ENCODE results near the gene TMEM203. TPM values are rescaled to one million over a fixed set of nuclear protein-coding genes. Genes with fewer than 3 reads are reported as not detected.

TMEM203 gene
- total and polyA plus RNA-seq, 4 donors: 21.5 to 27.5 (median 25.8) TPM

DNA sequence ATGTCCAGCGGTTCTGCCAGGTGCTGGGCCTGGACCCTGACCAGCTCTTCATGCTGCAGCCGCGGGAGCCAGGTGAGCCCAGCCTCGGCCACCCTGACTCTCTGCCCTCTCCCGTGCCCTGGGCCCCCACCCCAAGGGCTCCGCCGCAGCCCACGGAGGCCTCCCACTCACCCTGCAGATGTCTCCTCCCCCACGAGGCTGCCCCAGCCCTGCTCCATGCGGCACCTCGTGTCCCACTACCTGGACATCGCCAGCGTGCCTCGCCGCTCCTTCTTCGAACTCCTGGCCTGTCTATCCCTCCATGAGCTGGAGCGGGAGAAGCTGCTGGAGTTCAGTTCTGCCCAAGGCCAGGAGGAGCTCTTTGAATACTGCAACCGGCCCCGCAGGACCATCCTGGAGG is 9.2 kb upstream of the TMEM203 start:
- DNase-seq (no peak), ATAC-seq (ENCODE audit: low FRiP score) (no peak)
- intact Hi-C loops (cut with DNase I): no loop called here
- Histone ChIP-seq H3K27me3 (ENCODE audit: control insufficient read depth in 1 of 2, insufficient read depth in 2 of 2, low read length in 1 of 2) (no peaks in the 10 kb centered on the region), H3K27ac (ENCODE audit: low read depth in 1 of 2, low read length in 2 of 2) (no peak overlapping the region), H3K36me3 (ENCODE audit: control insufficient read depth in 1 of 2, insufficient read depth in 2 of 2, low read length in 1 of 2) (no peaks in the 10 kb centered on the region), H3K9me3 (ENCODE audit: control insufficient read depth, low read length) (no peaks in the 10 kb centered on the region), H3K4me1 (ENCODE audit: control insufficient read depth in 1 of 2, insufficient read depth in 2 of 2, low read length in 2 of 2) (no peaks in the 10 kb centered on the region), H3K4me3 (ENCODE audit: low read length in 2 of 2) (no peak overlapping the region)
- 92 to 93% methylated on average over 19 of the region's 19 CpGs for WGBS, 2 donors

DNA sequence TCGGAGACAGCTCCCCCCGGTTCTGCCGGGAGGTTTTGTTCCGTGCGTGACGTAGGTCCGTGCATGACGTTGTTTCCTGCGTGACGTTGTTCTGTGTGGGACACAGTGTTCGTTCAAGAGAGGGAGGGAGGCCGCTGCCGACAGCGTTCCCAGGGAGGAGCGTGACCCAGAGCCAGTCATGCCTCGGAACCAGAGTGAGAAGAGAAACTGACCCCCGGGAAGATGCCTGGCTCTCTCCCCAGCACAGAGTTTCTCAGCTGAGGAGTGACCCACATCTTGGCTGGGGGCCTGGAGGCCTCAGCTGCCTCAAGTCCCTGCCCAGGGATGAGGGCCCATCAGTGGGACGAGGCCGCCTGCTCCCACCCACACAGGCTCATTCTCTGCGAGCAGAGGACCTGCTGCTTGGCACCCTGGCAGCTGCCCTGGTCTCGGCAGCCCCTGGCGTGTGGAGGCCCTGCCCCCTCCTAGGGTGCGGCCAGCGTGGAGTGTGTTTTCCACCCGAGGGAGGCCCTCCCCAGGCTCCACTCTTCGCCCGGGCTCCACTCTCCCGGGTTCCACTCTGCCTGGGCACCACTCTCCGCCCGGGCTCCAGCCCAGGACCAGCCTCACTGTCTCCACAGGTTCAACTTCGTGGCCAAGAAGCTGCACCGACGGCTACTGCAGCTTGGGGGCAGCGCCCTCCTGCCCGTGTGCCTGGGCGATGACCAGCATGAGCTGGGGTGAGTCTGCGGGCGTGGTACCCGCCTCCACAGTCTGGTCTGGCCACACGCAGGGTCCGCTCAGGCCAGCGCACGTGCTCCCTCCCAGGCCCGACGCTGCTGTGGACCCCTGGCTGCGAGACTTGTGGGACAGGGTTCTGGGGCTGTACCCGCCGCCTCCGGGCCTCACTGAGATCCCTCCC is 8.0 kb upstream of the TMEM203 start:
- no peak overlapping the region for H3K27ac ChIP-seq (ENCODE audit: low read depth in 1 of 2, low read length in 2 of 2)
- no peaks in the 10 kb centered on the region for H3K27me3 ChIP-seq (ENCODE audit: control insufficient read depth in 1 of 2, insufficient read depth in 2 of 2, low read length in 1 of 2)
- H3K9me3 ChIP-seq (ENCODE audit: control insufficient read depth, low read length): no peaks in the 10 kb centered on the region
- H3K4me1 ChIP-seq (ENCODE audit: control insufficient read depth in 1 of 2, insufficient read depth in 2 of 2, low read length in 2 of 2): no peaks in the 10 kb centered on the region
- ATAC-seq (ENCODE audit: low FRiP score) (no peak), DNase-seq (no peak)
- intact Hi-C loops (cut with DNase I): no loop called here
- no peak overlapping the region for H3K4me3 ChIP-seq (ENCODE audit: low read length in 2 of 2)
- WGBS, 2 donors: 89% methylated on average over 49 of the region's 49 CpGs
- H3K36me3 ChIP-seq (ENCODE audit: control insufficient read depth in 1 of 2, insufficient read depth in 2 of 2, low read length in 1 of 2): no peaks in the 10 kb centered on the region

DNA sequence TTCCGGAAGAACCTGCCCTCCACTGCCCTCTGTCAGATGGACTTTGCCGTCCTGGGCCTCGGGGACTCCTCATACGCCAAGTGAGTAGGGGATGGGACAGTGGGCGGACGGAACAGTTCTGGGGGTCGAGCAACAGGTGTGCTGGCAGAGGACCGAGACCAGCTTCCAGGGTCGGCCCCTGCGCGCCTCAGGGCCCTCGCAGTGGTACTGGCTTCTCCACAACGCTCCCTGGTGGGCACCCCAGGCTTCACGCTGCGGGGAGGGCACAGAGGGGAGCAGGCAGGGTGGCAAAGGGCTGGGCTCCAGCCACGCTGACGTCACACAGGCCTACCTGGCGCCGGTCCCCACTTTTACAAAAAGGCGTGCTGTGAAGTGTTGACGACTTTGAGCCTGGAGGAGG is 7.1 kb upstream of the TMEM203 start:
- ATAC-seq (ENCODE audit: low FRiP score) (no peak), DNase-seq (no peak)
- H3K9me3 ChIP-seq (ENCODE audit: control insufficient read depth, low read length): no peaks in the 10 kb centered on the region
- H3K4me3 ChIP-seq (ENCODE audit: low read length in 2 of 2): no peak overlapping the region
- 84 to 86% methylated on average over 19 to 21 of the region's 21 CpGs for WGBS, 2 donors
- intact Hi-C loops (cut with DNase I): no loop called here
- no peaks in the 10 kb centered on the region for H3K36me3 ChIP-seq (ENCODE audit: control insufficient read depth in 1 of 2, insufficient read depth in 2 of 2, low read length in 1 of 2)
- no peaks in the 10 kb centered on the region for H3K4me1 ChIP-seq (ENCODE audit: control insufficient read depth in 1 of 2, insufficient read depth in 2 of 2, low read length in 2 of 2)
- no peaks in the 10 kb centered on the region for H3K27me3 ChIP-seq (ENCODE audit: control insufficient read depth in 1 of 2, insufficient read depth in 2 of 2, low read length in 1 of 2)
- H3K27ac ChIP-seq (ENCODE audit: low read depth in 1 of 2, low read length in 2 of 2): no peak overlapping the region

DNA sequence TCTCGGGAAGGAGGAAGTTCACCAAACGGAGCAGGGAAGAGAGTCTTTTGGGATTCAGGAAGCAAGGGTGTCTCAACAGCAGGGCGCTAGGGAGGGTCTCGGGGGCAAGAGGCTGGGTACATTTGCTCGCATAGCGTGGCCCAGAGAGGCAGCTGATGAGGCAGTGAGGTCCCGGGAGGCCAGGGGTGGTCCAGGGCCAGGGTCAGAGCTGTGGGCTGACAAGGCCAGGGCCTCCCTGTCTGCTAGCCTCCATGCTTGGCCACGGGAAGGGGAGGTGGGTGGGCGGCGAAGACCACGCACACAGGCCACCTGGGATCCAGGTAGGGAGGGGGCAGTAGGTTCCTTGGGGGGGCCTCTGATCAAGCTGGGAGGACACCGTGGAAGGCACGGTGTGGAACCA is 6.1 kb upstream of the TMEM203 start:
- Histone ChIP-seq H3K27ac (ENCODE audit: low read depth in 1 of 2, low read length in 2 of 2) (no peak overlapping the region), H3K4me3 (ENCODE audit: low read length in 2 of 2) (no peak overlapping the region), H3K9me3 (ENCODE audit: control insufficient read depth, low read length) (no peaks in the 10 kb centered on the region), H3K27me3 (ENCODE audit: control insufficient read depth in 1 of 2, insufficient read depth in 2 of 2, low read length in 1 of 2) (no peaks in the 10 kb centered on the region), H3K36me3 (ENCODE audit: control insufficient read depth in 1 of 2, insufficient read depth in 2 of 2, low read length in 1 of 2) (no peaks in the 10 kb centered on the region), H3K4me1 (ENCODE audit: control insufficient read depth in 1 of 2, insufficient read depth in 2 of 2, low read length in 2 of 2) (no peaks in the 10 kb centered on the region)
- no peak for ATAC-seq (ENCODE audit: low FRiP score)
- DNase-seq: no peak
- WGBS, 2 donors: 76 to 88% methylated on average over 13 of the region's 13 CpGs
- intact Hi-C loops (cut with DNase I): no loop called here

DNA sequence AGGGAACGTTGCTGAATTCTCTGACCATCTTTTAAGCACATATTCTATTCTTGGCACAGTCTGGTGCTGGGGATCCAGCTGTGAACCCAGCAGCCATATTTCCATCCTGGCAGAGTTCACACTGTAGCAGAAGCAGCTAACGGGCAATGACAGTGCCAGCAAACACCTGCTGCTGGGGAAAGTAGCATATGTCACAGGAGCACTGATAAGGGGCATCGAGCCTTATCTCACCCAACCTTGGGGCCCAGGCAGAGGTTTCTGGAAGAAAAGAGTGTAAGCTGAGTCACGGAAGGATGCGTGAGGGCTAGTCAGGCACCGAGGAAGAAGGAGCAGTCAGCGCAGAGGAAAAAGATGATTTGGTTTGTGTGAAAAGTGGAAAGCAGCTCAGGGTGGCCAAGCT is 1.2 kb upstream of the TMEM203 start:
- no peak for ATAC-seq (ENCODE audit: low FRiP score)
- Histone ChIP-seq H3K9me3 (ENCODE audit: control insufficient read depth, low read length) (no peaks in the 10 kb centered on the region), H3K36me3 (ENCODE audit: control insufficient read depth in 1 of 2, insufficient read depth in 2 of 2, low read length in 1 of 2) (no peaks in the 10 kb centered on the region), H3K27me3 (ENCODE audit: control insufficient read depth in 1 of 2, insufficient read depth in 2 of 2, low read length in 1 of 2) (no peaks in the 10 kb centered on the region), H3K27ac (ENCODE audit: low read depth in 1 of 2, low read length in 2 of 2) (no peak overlapping the region), H3K4me1 (ENCODE audit: control insufficient read depth in 1 of 2, insufficient read depth in 2 of 2, low read length in 2 of 2) (no peaks in the 10 kb centered on the region), H3K4me3 (ENCODE audit: low read length in 2 of 2) (no peak overlapping the region)
- no peak for DNase-seq
- WGBS, 2 donors: 75% methylated on average over 7 of the region's 7 CpGs
- intact Hi-C loops (cut with DNase I): no loop called here

DNA sequence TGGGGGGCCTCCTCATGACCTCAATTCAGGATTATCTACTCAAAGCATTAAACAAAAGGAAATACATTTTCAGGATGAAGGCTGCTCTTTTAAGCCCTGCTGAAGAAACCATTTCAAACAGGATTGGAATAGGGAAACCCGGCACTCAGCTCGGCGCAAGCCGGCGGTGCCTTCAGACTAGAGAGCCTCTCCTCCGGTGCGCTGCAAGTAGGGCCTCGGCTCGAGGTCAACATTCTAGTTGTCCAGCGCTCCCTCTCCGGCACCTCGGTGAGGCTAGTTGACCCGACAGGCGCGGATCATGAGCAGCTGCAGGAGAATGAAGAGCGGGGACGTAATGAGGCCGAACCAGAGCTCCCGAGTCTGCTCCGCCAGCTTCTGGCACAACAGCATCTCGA is 720 bp downstream of the TMEM203 start:
- Histone ChIP-seq H3K9me3 (ENCODE audit: control insufficient read depth, low read length) (no peaks in the 10 kb centered on the region), H3K27ac (ENCODE audit: low read depth in 1 of 2, low read length in 2 of 2) (no peak overlapping the region), H3K4me1 (ENCODE audit: control insufficient read depth in 1 of 2, insufficient read depth in 2 of 2, low read length in 2 of 2) (peaks cover 1% of the 10 kb centered on the region in 2 donors), H3K36me3 (ENCODE audit: control insufficient read depth in 1 of 2, insufficient read depth in 2 of 2, low read length in 1 of 2) (no peaks in the 10 kb centered on the region), H3K27me3 (ENCODE audit: control insufficient read depth in 1 of 2, insufficient read depth in 2 of 2, low read length in 1 of 2) (no peaks in the 10 kb centered on the region), H3K4me3 (ENCODE audit: low read length in 2 of 2) (peak overlapping the region; percentile 62 to 69)
- intact Hi-C loops (cut with DNase I): no loop called here
- 9 to 13% methylated on average over 21 of the region's 21 CpGs for WGBS, 2 donors
- no peak for DNase-seq
- ATAC-seq (ENCODE audit: low FRiP score): no peak

DNA sequence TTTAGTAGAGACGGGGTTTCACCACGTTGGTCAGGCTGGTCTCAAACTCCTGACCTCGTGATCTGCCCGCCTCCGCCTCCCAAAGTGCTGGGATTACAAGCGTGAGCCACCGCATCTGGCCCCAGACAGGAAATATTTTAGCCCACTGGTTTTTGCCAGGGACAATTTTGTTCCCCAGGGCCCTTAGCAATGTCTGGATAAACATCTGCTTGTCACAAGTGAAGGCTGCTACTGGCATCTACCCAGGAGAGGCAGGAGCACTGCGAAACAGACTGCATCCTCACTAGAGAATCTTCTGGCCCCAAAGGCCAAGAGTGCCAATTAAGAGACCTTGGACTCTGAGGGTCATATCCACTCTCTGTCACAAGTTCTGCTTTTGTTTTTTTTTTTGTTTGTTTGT is 2.5 kb downstream of the TMEM203 start:
- H3K27me3 ChIP-seq (ENCODE audit: control insufficient read depth in 1 of 2, insufficient read depth in 2 of 2, low read length in 1 of 2): no peaks in the 10 kb centered on the region
- H3K9me3 ChIP-seq (ENCODE audit: control insufficient read depth, low read length): no peaks in the 10 kb centered on the region
- no peak overlapping the region for H3K27ac ChIP-seq (ENCODE audit: low read depth in 1 of 2, low read length in 2 of 2)
- no peak for ATAC-seq (ENCODE audit: low FRiP score)
- no peaks in the 10 kb centered on the region for H3K36me3 ChIP-seq (ENCODE audit: control insufficient read depth in 1 of 2, insufficient read depth in 2 of 2, low read length in 1 of 2)
- H3K4me3 ChIP-seq (ENCODE audit: low read length in 2 of 2): no peak overlapping the region
- peaks cover 1 to 3% of the 10 kb centered on the region in 2 donors for H3K4me1 ChIP-seq (ENCODE audit: control insufficient read depth in 1 of 2, insufficient read depth in 2 of 2, low read length in 2 of 2)
- 34% methylated on average over 8 of the region's 8 CpGs for WGBS, 2 donors
- no peak for DNase-seq
- intact Hi-C loops (cut with DNase I): no loop called here

DNA sequence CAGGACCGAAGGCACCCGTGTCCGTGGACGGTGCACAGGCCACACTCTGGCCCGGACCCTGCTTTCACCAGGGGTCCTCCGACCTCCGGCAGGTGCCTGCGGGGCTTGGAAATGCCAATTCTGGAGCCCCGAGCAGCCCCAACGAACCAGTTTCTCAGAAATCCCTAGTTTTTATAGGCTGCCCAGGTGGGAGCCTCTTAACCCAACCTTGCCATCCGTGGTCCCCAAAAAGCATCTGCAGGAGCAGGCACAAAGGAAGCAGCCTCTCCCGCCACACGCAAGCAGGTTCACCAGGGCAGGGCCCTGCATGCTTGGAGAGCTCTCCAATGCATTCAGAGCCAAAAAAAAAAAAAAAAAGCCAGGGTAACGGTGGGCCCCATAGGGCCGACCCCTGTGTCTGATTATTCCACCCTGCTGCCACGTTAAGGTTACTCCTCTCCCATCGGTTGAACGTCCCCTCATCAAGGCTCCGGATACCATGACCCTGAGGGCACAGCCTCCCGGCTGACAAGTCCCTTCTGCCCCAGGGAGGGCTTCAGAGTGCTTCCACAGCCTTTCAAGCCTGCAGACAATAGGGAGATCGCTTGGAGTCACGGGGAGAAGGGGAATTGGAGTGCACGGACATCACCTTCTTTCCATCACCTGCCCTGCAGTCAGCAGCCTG is 4.1 kb downstream of the TMEM203 start:
- H3K27me3 ChIP-seq (ENCODE audit: control insufficient read depth in 1 of 2, insufficient read depth in 2 of 2, low read length in 1 of 2): no peaks in the 10 kb centered on the region
- peak overlapping the region in 1 of 2 donors; percentile 35 for H3K27ac ChIP-seq (ENCODE audit: low read depth in 1 of 2, low read length in 2 of 2)
- peaks cover 1 to 3% of the 10 kb centered on the region in 2 donors for H3K4me1 ChIP-seq (ENCODE audit: control insufficient read depth in 1 of 2, insufficient read depth in 2 of 2, low read length in 2 of 2)
- peak overlapping the region; percentile 15 to 52 for H3K4me3 ChIP-seq (ENCODE audit: low read length in 2 of 2)
- no peak for ATAC-seq (ENCODE audit: low FRiP score)
- no peak for DNase-seq
- intact Hi-C loops (cut with DNase I): no loop called here
- 18 to 19% methylated on average over 23 of the region's 23 CpGs for WGBS, 2 donors
- no peaks in the 10 kb centered on the region for H3K9me3 ChIP-seq (ENCODE audit: control insufficient read depth, low read length)
- no peaks in the 10 kb centered on the region for H3K36me3 ChIP-seq (ENCODE audit: control insufficient read depth in 1 of 2, insufficient read depth in 2 of 2, low read length in 1 of 2)
